Measurements from ENCODE around the gene IFITM5.

DNA sequence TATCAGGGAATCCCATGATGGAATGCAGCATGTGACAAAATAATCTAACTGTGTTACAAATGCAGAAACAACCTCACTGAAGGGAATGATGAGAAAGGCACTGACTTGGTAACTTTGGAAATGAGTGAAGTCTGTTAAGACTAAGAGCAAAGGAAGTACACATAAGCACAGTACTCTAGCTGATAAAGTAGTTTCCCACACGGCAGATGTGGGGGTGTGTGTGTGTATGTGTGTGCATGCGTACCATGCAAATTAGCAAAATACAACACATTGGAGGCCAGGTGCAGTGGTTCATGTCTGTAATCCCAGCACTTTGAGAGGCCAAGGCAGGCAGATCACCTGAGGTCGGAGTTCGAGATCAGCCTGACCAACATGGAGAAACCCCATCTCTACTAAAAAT is 37.7 kb downstream of the IFITM5 start:
- TF ChIP-seq CTCF (conservative IDR thresholded peaks at IDR 0.05; ENCODE audit: low read depth, low read length), result no peak
- no peak for TF ChIP-seq FOS (IDR thresholded peaks at IDR 0.05; ENCODE audit: low read depth, low read length)
- no peak for TF ChIP-seq RFX5 (IDR thresholded peaks at IDR 0.05; ENCODE audit: low read depth, low read length)
- no peak for TF ChIP-seq RCOR1 (IDR thresholded peaks at IDR 0.05; ENCODE audit: insufficient replicate concordance, low read length)
- no peak for TF ChIP-seq RAD21 (IDR thresholded peaks at IDR 0.05; ENCODE audit: low read length)
- no peak for TF ChIP-seq POLR2A (IDR thresholded peaks at IDR 0.05; ENCODE audit: low read depth, low read length)
